GM23248 (cell line): ENCODE measurements around the gene LHX1. TPM values are rescaled to one million over a fixed set of nuclear protein-coding genes. Genes with fewer than 3 reads are reported as not detected.

ENCODE experiments used
- DNase-seq: peaks from one replicate; pipeline ENCODE4 v3.0.0-alpha.2; 2015
- H2AFZ ChIP-seq: fragments of 200-600 bp; sonication (generic); 2 replicates; pipeline ENCODE4 v1.6.1; 2016; ENCODE audit warnings: antibody characterized with exemption
- H3F3A ChIP-seq: fragments of 200-600 bp; sonication (generic); 2 replicates; pipeline ENCODE4 v1.6.1; 2016; ENCODE audit warnings: mild to moderate bottlenecking, antibody characterized with exemption, mixed run types; ENCODE audit not compliant: insufficient read depth
- H3K27ac ChIP-seq: fragments of 200-600 bp; sonication (generic); 2 replicates; pipeline ENCODE4 v1.5.1; 2016; ENCODE audit warnings: mild to moderate bottlenecking
- H3K27me3 ChIP-seq: fragments of 200-600 bp; sonication (generic); replicated peaks from 2 replicates; pipeline ENCODE4 v1.6.1; 2016; ENCODE audit warnings: mild to moderate bottlenecking; ENCODE audit not compliant: insufficient read depth
- H3K36me3 ChIP-seq: fragments of 200-600 bp; sonication (generic); 2 replicates; pipeline ENCODE4 v1.6.1; 2016; ENCODE audit warnings: low read depth, mild to moderate bottlenecking
- H3K4me1 ChIP-seq: fragments of 200-600 bp; sonication (generic); 2 replicates; pipeline ENCODE4 v1.6.1; 2016; ENCODE audit warnings: mild to moderate bottlenecking; ENCODE audit not compliant: insufficient read depth
- H3K4me2 ChIP-seq: fragments of 200-600 bp; sonication (generic); one replicate; pipeline ENCODE4 v1.6.1; 2016; ENCODE audit warnings: mild to moderate bottlenecking; ENCODE audit not compliant: unreplicated experiment
- H3K4me3 ChIP-seq: fragments of 200-600 bp; sonication (generic); 2 replicates; pipeline ENCODE4 v1.5.1; 2016; ENCODE audit warnings: mild to moderate bottlenecking
- H3K79me2 ChIP-seq: fragments of 200-600 bp; sonication (generic); 2 replicates; pipeline ENCODE4 v1.6.1; 2016; ENCODE audit warnings: mild to moderate bottlenecking; ENCODE audit not compliant: insufficient read depth
- H3K9ac ChIP-seq: fragments of 200-600 bp; sonication (generic); 2 replicates; pipeline ENCODE4 v1.6.1; 2016; ENCODE audit warnings: mild to moderate bottlenecking
- H3K9me2 ChIP-seq: fragments of 200-600 bp; sonication (generic); 2 replicates; pipeline ENCODE4 v1.6.1; 2016; ENCODE audit warnings: mixed run types, mild to moderate bottlenecking, moderate library complexity; ENCODE audit not compliant: insufficient read depth
- H3K9me3 ChIP-seq: fragments of 200-600 bp; sonication (generic); one replicate; pipeline ENCODE4 v1.6.1; 2017; ENCODE audit warnings: low read depth
- H4K20me1 ChIP-seq: fragments of 200-600 bp; sonication (generic); 2 replicates; pipeline ENCODE4 v1.6.0; 2016; ENCODE audit not compliant: insufficient read depth
- EZH2 ChIP-seq: fragments of 200-600 bp; sonication (generic); IDR thresholded peaks from 2 replicates; pipeline ENCODE4 v1.6.1; 2018; ENCODE audit warnings: antibody characterized with exemption, mild to moderate bottlenecking; ENCODE audit not compliant: insufficient read depth, poor library complexity, severe bottlenecking
- EZH2phosphoT487 ChIP-seq: fragments of 200-600 bp; sonication (generic); IDR thresholded peaks from 2 replicates; pipeline ENCODE4 v1.6.1; 2018; ENCODE audit warnings: antibody characterized with exemption, moderate library complexity, mild to moderate bottlenecking, low read depth; ENCODE audit not compliant: insufficient read depth
- WGBS, 2 experiments: methylation state at CpG; one replicate each; pipeline ENCODE4 v1.1.6; 2015 to 2017; ENCODE audit warnings: low lambda C conversion rate in 2 of 2, low coverage in 1 of 2; ENCODE audit errors: missing lambda C conversion rate in 2 of 2; 5-methylcytosine and 5-hydroxymethylcytosine counted together
- in situ Hi-C: fragments of 300-500 bp; cut with MboI; formaldehyde crosslinking; loops from 2 replicates; pipeline ENCODE4 v1.15.0; 2020
- polyA plus RNA-seq: library from polyadenylated mRNA; unstranded; fragments of >200 nt; fragmentation: Nextera tagmentation; extraction: Ambion mirVana; gene quantifications from 2 replicates; pipeline ENCODE4 v1.2.1, GENCODE V29; 2016
- total RNA-seq: library from RNA; depleted of rRNA; stranded (reverse); fragments of >200 nt; shearing (Covaris generic); gene quantifications from 2 replicates; pipeline ENCODE4 v1.2.3, GENCODE V29; 2014

Gene LHX1
- total and polyA plus RNA-seq, 2 experiments from 2014 or later: not detected

DNA sequence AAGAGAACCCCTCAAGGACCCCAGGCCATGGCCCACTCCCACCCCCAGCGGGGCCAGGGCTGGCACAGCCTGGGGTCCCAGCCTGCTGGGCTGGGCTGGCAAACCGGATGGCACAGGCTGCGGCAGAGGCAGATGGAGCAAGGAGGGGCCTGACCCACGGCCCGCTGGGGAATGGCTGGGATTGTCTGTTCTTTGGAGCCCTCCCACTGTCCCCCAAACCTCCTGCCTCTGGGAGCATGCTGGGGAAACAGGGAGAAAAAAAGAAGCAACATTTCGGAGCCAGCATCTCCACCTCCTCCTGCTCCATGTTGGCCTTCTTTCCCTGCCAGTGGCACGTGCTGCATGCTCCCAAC lies 37.1 kb upstream of the LHX1 start:
- no peaks in the 10 kb centered on the region for H3F3A ChIP-seq
- no peak overlapping the region for H3K9ac ChIP-seq
- no peaks in the 10 kb centered on the region; the same call in 1 of the 2 replicates for H3K27me3 ChIP-seq
- no peak overlapping the region for H3K27ac ChIP-seq
- WGBS, 2 experiments: 48 to 50% methylated on average over 7 of the region's 7 CpGs
- no peak overlapping the region for H3K4me2 ChIP-seq
- H3K9me2 ChIP-seq: no peaks in the 10 kb centered on the region
- no peaks in the 10 kb centered on the region for H3K9me3 ChIP-seq
- H2AFZ ChIP-seq: no peak overlapping the region
- DNase-seq: no peak
- H3K4me3 ChIP-seq: no peak overlapping the region
- TF ChIP-seq EZH2phosphoT487: no peak
- no peak for TF ChIP-seq EZH2
- no peaks in the 10 kb centered on the region for H3K36me3 ChIP-seq
- H4K20me1 ChIP-seq: no peaks in the 10 kb centered on the region
- H3K79me2 ChIP-seq: no peaks in the 10 kb centered on the region
- no peaks in the 10 kb centered on the region for H3K4me1 ChIP-seq
- in situ Hi-C loops: no loop called here

DNA sequence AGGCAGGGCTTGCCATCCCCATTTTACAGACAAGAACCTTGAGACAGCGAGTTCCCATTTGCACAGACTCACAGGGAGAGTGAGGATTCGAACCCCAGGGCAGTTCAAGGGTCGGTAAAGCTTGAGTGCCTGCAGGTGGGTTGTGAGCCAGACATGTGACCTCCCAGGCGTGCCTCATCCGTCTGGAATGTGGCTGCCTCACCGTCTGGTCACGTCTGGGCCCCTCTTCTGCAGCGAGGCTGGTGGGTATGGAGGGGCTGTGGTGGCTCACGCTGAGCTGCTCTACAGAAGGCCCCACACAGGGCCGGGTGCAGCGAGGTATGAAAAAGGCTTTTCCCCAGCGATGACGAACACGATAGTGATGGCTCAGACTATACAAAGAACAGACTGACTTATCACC lies 35.8 kb upstream of the LHX1 start:
- H3K9me3 ChIP-seq: no peaks in the 10 kb centered on the region
- H3K36me3 ChIP-seq: no peaks in the 10 kb centered on the region
- no peak overlapping the region for H2AFZ ChIP-seq
- no peaks in the 10 kb centered on the region for H3K9me2 ChIP-seq
- H3F3A ChIP-seq: no peaks in the 10 kb centered on the region
- H3K4me3 ChIP-seq: no peak overlapping the region
- peak; percentile 18 for DNase-seq
- H3K27me3 ChIP-seq: no peaks in the 10 kb centered on the region
- H3K4me1 ChIP-seq: no peaks in the 10 kb centered on the region
- H4K20me1 ChIP-seq: no peaks in the 10 kb centered on the region
- no peak for TF ChIP-seq EZH2phosphoT487
- no peak for TF ChIP-seq EZH2
- no peak overlapping the region for H3K27ac ChIP-seq
- in situ Hi-C loops: no loop called here
- H3K9ac ChIP-seq: no peak overlapping the region
- H3K79me2 ChIP-seq: no peaks in the 10 kb centered on the region
- H3K4me2 ChIP-seq: no peak overlapping the region
- WGBS, 2 experiments: 25 to 29% methylated on average over 14 of the region's 14 CpGs

DNA sequence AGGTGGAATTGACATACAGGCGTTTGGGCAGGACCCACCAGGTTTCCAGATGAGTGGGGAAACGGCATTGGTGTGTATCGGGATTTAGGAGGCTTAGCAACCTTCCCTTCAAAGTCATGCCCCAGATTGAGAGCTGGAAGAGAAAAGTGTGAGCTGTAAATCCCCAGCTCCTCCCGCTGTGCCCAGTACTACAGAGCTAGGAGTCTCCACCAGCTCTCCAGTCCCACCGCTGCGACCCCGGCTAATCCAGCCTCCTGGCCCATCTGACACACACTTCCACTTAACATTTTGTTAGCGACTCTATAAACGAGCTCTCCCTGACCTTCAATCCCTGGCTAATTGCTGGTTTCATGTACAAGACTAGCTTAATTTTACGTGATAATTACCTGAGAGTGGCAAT lies 29.9 kb upstream of the LHX1 start:
- Histone ChIP-seq H4K20me1 (no peaks in the 10 kb centered on the region), H3K27me3 (peaks cover 8% of the 10 kb centered on the region; the same call in 1 of the 2 replicates), H3K4me2 (no peak overlapping the region), H3K9me2 (no peaks in the 10 kb centered on the region), H3K9me3 (no peaks in the 10 kb centered on the region), H3K79me2 (no peaks in the 10 kb centered on the region), H2AFZ (no peak overlapping the region), H3K4me3 (no peak overlapping the region), H3F3A (no peaks in the 10 kb centered on the region), H3K9ac (no peak overlapping the region), H3K36me3 (no peaks in the 10 kb centered on the region), H3K4me1 (no peaks in the 10 kb centered on the region), H3K27ac (no peak overlapping the region)
- TF ChIP-seq EZH2 (no peak), EZH2phosphoT487 (no peak)
- in situ Hi-C loops: no loop called here
- 43 to 54% methylated on average over 10 of the region's 10 CpGs for WGBS, 2 experiments
- DNase-seq: no peak

DNA sequence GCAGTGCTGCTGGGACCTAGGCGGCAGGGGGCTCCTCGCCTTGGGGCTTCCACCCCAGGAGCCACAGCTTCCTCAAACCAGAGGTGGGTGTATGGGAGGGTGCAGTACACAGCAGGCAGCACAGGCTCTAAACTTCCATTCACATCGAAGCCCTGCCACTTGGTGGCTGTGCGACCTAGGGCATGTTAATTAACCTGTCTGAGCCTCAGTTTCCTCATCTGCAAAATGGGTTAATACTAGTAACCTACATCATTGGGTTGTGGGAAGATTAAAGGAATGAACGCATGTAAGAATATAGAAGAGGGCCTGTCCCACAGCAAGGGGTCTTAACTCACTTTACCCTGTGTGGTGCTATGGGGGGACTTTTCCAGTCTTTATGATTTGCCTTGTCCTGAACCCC lies 26.8 kb upstream of the LHX1 start:
- no peak for DNase-seq
- H3K79me2 ChIP-seq: no peaks in the 10 kb centered on the region
- H3K9ac ChIP-seq: no peak overlapping the region
- no peak overlapping the region for H2AFZ ChIP-seq
- no peak overlapping the region for H3K27ac ChIP-seq
- H3K4me2 ChIP-seq: no peak overlapping the region
- 33% methylated on average over 5 of the region's 5 CpGs for WGBS, 2 experiments
- H3K36me3 ChIP-seq: no peaks in the 10 kb centered on the region
- no peak overlapping the region for H3K4me3 ChIP-seq
- TF ChIP-seq EZH2phosphoT487: no peak
- TF ChIP-seq EZH2: no peak
- peaks cover 8% of the 10 kb centered on the region; the same call in 1 of the 2 replicates for H3K27me3 ChIP-seq
- H3K4me1 ChIP-seq: no peaks in the 10 kb centered on the region
- no peaks in the 10 kb centered on the region for H3K9me2 ChIP-seq
- H4K20me1 ChIP-seq: no peaks in the 10 kb centered on the region
- no peaks in the 10 kb centered on the region for H3F3A ChIP-seq
- H3K9me3 ChIP-seq: no peaks in the 10 kb centered on the region
- in situ Hi-C loops: no loop called here

DNA sequence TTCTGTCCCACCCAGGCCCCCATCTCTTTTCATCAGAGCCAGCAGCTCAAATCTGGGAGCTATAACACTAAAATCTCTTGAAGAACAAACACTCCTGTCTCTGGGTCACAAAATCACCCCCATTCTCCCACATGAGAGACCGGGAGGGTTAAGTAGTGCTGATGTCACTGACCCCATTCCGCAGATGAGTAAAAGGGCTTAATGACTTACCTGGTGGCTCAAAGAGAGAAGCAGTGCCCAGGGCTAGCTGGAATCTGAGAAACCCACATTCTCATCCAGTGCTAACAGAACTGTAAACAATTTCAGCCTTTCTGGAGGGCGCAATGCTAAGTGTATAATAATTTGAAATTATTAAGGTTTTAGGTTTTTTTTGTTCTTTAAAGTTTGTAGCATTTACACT lies 26.3 kb upstream of the LHX1 start:
- H3F3A ChIP-seq: no peaks in the 10 kb centered on the region
- in situ Hi-C loops: no loop called here
- no peak for TF ChIP-seq EZH2
- no peak for TF ChIP-seq EZH2phosphoT487
- H3K27me3 ChIP-seq: peaks cover 8% of the 10 kb centered on the region; the same call in 1 of the 2 replicates
- H3K9me3 ChIP-seq: no peaks in the 10 kb centered on the region
- no peaks in the 10 kb centered on the region for H4K20me1 ChIP-seq
- no peak overlapping the region for H3K4me2 ChIP-seq
- no peaks in the 10 kb centered on the region for H3K4me1 ChIP-seq
- WGBS, 2 experiments: 59 to 60% methylated on average over 3 of the region's 3 CpGs
- H3K9me2 ChIP-seq: no peaks in the 10 kb centered on the region
- H3K79me2 ChIP-seq: no peaks in the 10 kb centered on the region
- H3K4me3 ChIP-seq: no peak overlapping the region
- no peaks in the 10 kb centered on the region for H3K36me3 ChIP-seq
- DNase-seq: no peak
- no peak overlapping the region for H3K9ac ChIP-seq
- H2AFZ ChIP-seq: no peak overlapping the region
- H3K27ac ChIP-seq: no peak overlapping the region
